Muscle layer of colon (tissue), 2 donors: ENCODE results near the gene PPP2R5B.
A peak's percentile ranks its signal among the peaks of the same experiment; 100 is the strongest.

ENCODE experiments used
- H3K27ac ChIP-seq: one replicate; pipeline ENCODE4 v1.7.0; 2013; ENCODE audit warnings: low read depth, mild to moderate bottlenecking, low read length, moderate library complexity
- H3K27me3 ChIP-seq, 2 donors: one replicate each; pipeline ENCODE4 v1.7.0; 2013; ENCODE audit warnings: low read length in 2 of 2, mild to moderate bottlenecking in 2 of 2; ENCODE audit not compliant: insufficient read depth in 2 of 2, control insufficient read depth in 1 of 2
- H3K36me3 ChIP-seq: one replicate; pipeline ENCODE4 v1.7.0; 2013; ENCODE audit warnings: mild to moderate bottlenecking, low read length; ENCODE audit not compliant: insufficient read depth
- H3K4me1 ChIP-seq: one replicate; pipeline ENCODE4 v1.7.0; 2013; ENCODE audit warnings: mild to moderate bottlenecking, low read length; ENCODE audit not compliant: insufficient read depth
- H3K4me3 ChIP-seq, 2 donors: one replicate each; pipeline ENCODE4 v1.7.0; 2013; ENCODE audit warnings: low read length in 2 of 2, low read depth in 1 of 2, mild to moderate bottlenecking in 1 of 2, moderate library complexity in 1 of 2
- H3K9ac ChIP-seq: one replicate; pipeline ENCODE4 v1.7.0; 2013; ENCODE audit warnings: low read length
- H3K9me3 ChIP-seq: one replicate; pipeline ENCODE4 v1.7.0; 2013; ENCODE audit warnings: mild to moderate bottlenecking, low read length
- donor health status: abdominal sarcoma.
- donor health status: Adenocarcinoma of cecum.

Gene PPP2R5B

GRCh38 chr11:64881476-64881875, 43.0 kb upstream of the PPP2R5B start:
- Histone ChIP-seq H3K4me1 (peaks cover 15% of the 10 kb centered on the region), H3K27ac (no peak overlapping the region)

GRCh38 chr11:64882243-64882642, 42.2 kb upstream of the PPP2R5B start:
- H3K9ac ChIP-seq = no peak overlapping the region
- H3K4me1 ChIP-seq = peaks cover 10% of the 10 kb centered on the region
- H3K27ac ChIP-seq = no peak overlapping the region
- no peaks in the 10 kb centered on the region for H3K36me3 ChIP-seq
- no peaks in the 10 kb centered on the region for H3K9me3 ChIP-seq
- no peaks in the 10 kb centered on the region for H3K27me3 ChIP-seq
- no peak overlapping the region for H3K4me3 ChIP-seq

More at GRCh38 chr11:64881476-64881875, 43.0 kb upstream of the PPP2R5B start:
- no peak overlapping the region for H3K4me3 ChIP-seq
- H3K9me3 ChIP-seq = no peaks in the 10 kb centered on the region
- H3K27me3 ChIP-seq = no peaks in the 10 kb centered on the region
- no peak overlapping the region for H3K9ac ChIP-seq
- H3K36me3 ChIP-seq = no peaks in the 10 kb centered on the region

GRCh38 chr11:64883575-64883974, 40.9 kb upstream of the PPP2R5B start:
- Histone ChIP-seq H3K36me3 (no peaks in the 10 kb centered on the region), H3K4me1 (peaks cover 19% of the 10 kb centered on the region), H3K4me3 (no peak overlapping the region), H3K9ac (no peak overlapping the region), H3K27me3 (no peaks in the 10 kb centered on the region), H3K27ac (no peak overlapping the region), H3K9me3 (no peaks in the 10 kb centered on the region)

- Histone ChIP-seq H3K27ac (no peak overlapping the region), H3K4me1 (peaks cover 19% of the 10 kb centered on the region), H3K4me3 (no peak overlapping the region), H3K9me3 (no peaks in the 10 kb centered on the region), H3K9ac (no peak overlapping the region), H3K27me3 (no peaks in the 10 kb centered on the region), H3K36me3 (no peaks in the 10 kb centered on the region)
These were observed 40.5 kb upstream of the PPP2R5B start for GRCh38 chr11:64884019-64884418.

- H3K9ac ChIP-seq = no peak overlapping the region
- no peaks in the 10 kb centered on the region for H3K27me3 ChIP-seq
- H3K4me3 ChIP-seq = no peak overlapping the region
- H3K4me1 ChIP-seq = peaks cover 10% of the 10 kb centered on the region
- H3K9me3 ChIP-seq = no peaks in the 10 kb centered on the region
- H3K27ac ChIP-seq = no peak overlapping the region
- H3K36me3 ChIP-seq = no peaks in the 10 kb centered on the region
These were observed 38.9 kb upstream of the PPP2R5B start for GRCh38 chr11:64885367-64886286.

- H3K36me3 ChIP-seq = no peaks in the 10 kb centered on the region
- peak overlapping the region; percentile 53 for H3K9ac ChIP-seq
- H3K27ac ChIP-seq = peak overlapping the region; percentile 37
- H3K4me1 ChIP-seq = peaks cover 10% of the 10 kb centered on the region
- no peaks in the 10 kb centered on the region for H3K9me3 ChIP-seq
- no peaks in the 10 kb centered on the region for H3K27me3 ChIP-seq
- peak overlapping the region in 1 of 2 donors; percentile 70 for H3K4me3 ChIP-seq
These were observed 37.2 kb upstream of the PPP2R5B start for GRCh38 chr11:64887234-64887756.

GRCh38 chr11:64887757-64888405, 36.6 kb upstream of the PPP2R5B start:
- Histone ChIP-seq H3K9ac (peak overlapping the region; percentile 53), H3K27me3 (no peaks in the 10 kb centered on the region), H3K9me3 (no peaks in the 10 kb centered on the region), H3K4me3 (peak overlapping the region; percentile 24 to 70), H3K27ac (peak overlapping the region; percentile 37), H3K4me1 (peaks cover 10% of the 10 kb centered on the region), H3K36me3 (no peaks in the 10 kb centered on the region)

GRCh38 chr11:64888406-64888728, 36.1 kb upstream of the PPP2R5B start:
- Histone ChIP-seq H3K27ac (no peak overlapping the region), H3K27me3 (no peaks in the 10 kb centered on the region)

GRCh38 chr11:64888729-64889511, 35.6 kb upstream of the PPP2R5B start:
- Histone ChIP-seq H3K27me3 (no peaks in the 10 kb centered on the region), H3K36me3 (no peaks in the 10 kb centered on the region), H3K4me1 (peaks cover 10% of the 10 kb centered on the region), H3K9ac (no peak overlapping the region), H3K9me3 (no peaks in the 10 kb centered on the region), H3K27ac (no peak overlapping the region), H3K4me3 (no peak overlapping the region)

More at GRCh38 chr11:64888406-64888728, 36.1 kb upstream of the PPP2R5B start:
- no peaks in the 10 kb centered on the region for H3K9me3 ChIP-seq
- H3K36me3 ChIP-seq = no peaks in the 10 kb centered on the region
- H3K4me1 ChIP-seq = peaks cover 10% of the 10 kb centered on the region
- H3K4me3 ChIP-seq = peak overlapping the region in 1 of 2 donors; percentile 70
- peak overlapping the region; percentile 27 for H3K9ac ChIP-seq

GRCh38 chr11:64890522-64890939, 34.0 kb upstream of the PPP2R5B start:
- Histone ChIP-seq H3K27me3 (no peaks in the 10 kb centered on the region), H3K36me3 (no peaks in the 10 kb centered on the region), H3K9ac (no peak overlapping the region), H3K9me3 (no peaks in the 10 kb centered on the region), H3K4me1 (peaks cover 10% of the 10 kb centered on the region), H3K4me3 (no peak overlapping the region), H3K27ac (no peak overlapping the region)
